H1 (cell line): ENCODE results near the gene VOPP1. TPM values are rescaled to one million over a fixed set of nuclear protein-coding genes. Genes with fewer than 3 reads are reported as not detected.
A peak's percentile ranks its signal among the peaks of the same experiment; 100 is the strongest.

Experiments used
- CTCF ChIA-PET: fragments of 300-600 bp; sonication (Branson Sonifier 250); formaldehyde crosslinking; loops from one replicate; lab custom pipeline; 2021; ENCODE audit not compliant: partially characterized antibody; lab: Charles Lee
- POLR2A ChIA-PET: fragments of 300-600 bp; sonication (Branson Sonifier 250); formaldehyde crosslinking; loops from one replicate; lab custom pipeline; 2021; ENCODE audit warnings: inconsistent platforms; ENCODE audit not compliant: partially characterized antibody; lab: Charles Lee
- DNase-seq, 2 experiments: peaks; one replicate each; pipeline versions ENCODE4 v3.0.0 to v3.0.0-alpha.2; 2010 to 2022; ENCODE audit warnings: low spot score in 2 of 2, low read depth in 1 of 2, mixed read lengths in 1 of 2
- FAIRE-seq: peaks from 2 replicates; lab custom pipeline; 2011; peaks lifted over from hg19 to GRCh38; lab: Jason Lieb, UNC
- H2AFZ ChIP-seq: 2 replicates; pipeline ENCODE4 v1.8.1; 2012; ENCODE audit warnings: low read length, inconsistent platforms
- H2AK5ac ChIP-seq: 2 replicates; pipeline ENCODE4 v1.6.1; 2013; ENCODE audit warnings: low read depth, low read length
- H2BK120ac ChIP-seq: replicated peaks from 2 replicates; pipeline ENCODE3; 2013; ENCODE audit warnings: low read depth, low read length, inconsistent platforms
- H2BK12ac ChIP-seq: 2 replicates; pipeline ENCODE4 v1.6.1; 2013; ENCODE audit warnings: low read depth, low read length
- H2BK15ac ChIP-seq: 2 replicates; pipeline ENCODE4 v1.6.1; 2013; ENCODE audit warnings: low read length
- H2BK20ac ChIP-seq: 2 replicates; pipeline ENCODE4 v1.6.1; 2013; ENCODE audit warnings: low read length
- H2BK5ac ChIP-seq: 2 replicates; pipeline ENCODE4 v1.6.1; 2013; ENCODE audit warnings: low read depth, low read length
- H3K14ac ChIP-seq: 2 replicates; pipeline ENCODE4 v1.6.1; 2013; ENCODE audit warnings: inconsistent platforms; ENCODE audit not compliant: insufficient read length
- H3K18ac ChIP-seq: 2 replicates; pipeline ENCODE4 v1.6.1; 2013; ENCODE audit warnings: low read length; ENCODE audit errors: extremely low read depth
- H3K23ac ChIP-seq: 2 replicates; pipeline ENCODE4 v1.6.1; 2013; ENCODE audit warnings: inconsistent platforms; ENCODE audit not compliant: insufficient read length
- H3K23me2 ChIP-seq: 2 replicates; pipeline ENCODE4 v1.6.1; 2013; ENCODE audit warnings: low read depth, low read length
- H3K27ac ChIP-seq: 2 replicates; pipeline ENCODE4 v1.6.1; 2011; ENCODE audit warnings: low read depth, low read length, inconsistent platforms
- H3K27me3 ChIP-seq, 4 experiments: replicated peaks in 1 of 4; 1 replicate in 1 of 4; 2 replicates in 3 of 4; pipeline versions ENCODE4 v1.6.1 to v1.8.1; 2011 to 2013; ENCODE audit warnings: low read length in 3 of 4, mild to moderate bottlenecking in 3 of 4, inconsistent platforms in 2 of 4, mixed read lengths in 2 of 4, moderate library complexity in 1 of 4; ENCODE audit not compliant: control insufficient read depth in 3 of 4, insufficient read depth in 3 of 4; ENCODE audit errors: extremely low read depth in 1 of 4
- H3K36me3 ChIP-seq, 4 experiments: 2 replicates each; pipeline versions ENCODE4 v1.6.1 to v1.8.1; 2011 to 2013; ENCODE audit warnings: mild to moderate bottlenecking in 4 of 4, low read length in 3 of 4, moderate library complexity in 2 of 4, control low read depth in 1 of 4, inconsistent platforms in 1 of 4; ENCODE audit not compliant: insufficient read depth in 4 of 4, control insufficient read depth in 2 of 4
- H3K4ac ChIP-seq: replicated peaks from 2 replicates; pipeline ENCODE3; 2013; ENCODE audit warnings: low read length, low read depth, mixed read lengths, inconsistent platforms; ENCODE audit not compliant: insufficient read length
- H3K4me1 ChIP-seq, 4 experiments: replicated peaks in 1 of 4; 1 replicate in 1 of 4; 2 replicates in 3 of 4; pipeline versions ENCODE4 v1.6.1 to v1.8.1; 2011 to 2013; ENCODE audit warnings: low read length in 3 of 4, inconsistent platforms in 2 of 4, mixed read lengths in 1 of 4; ENCODE audit not compliant: insufficient read depth in 4 of 4, control insufficient read depth in 3 of 4
- H3K4me2 ChIP-seq, 2 experiments: 2 replicates each; pipeline versions ENCODE4 v1.6.1 to v1.8.1; 2011 to 2013; ENCODE audit warnings: low read depth in 2 of 2, low read length in 2 of 2, control low read depth in 1 of 2, inconsistent platforms in 1 of 2, mild to moderate bottlenecking in 1 of 2; ENCODE audit not compliant: insufficient read depth in 1 of 2
- H3K4me3 ChIP-seq, 4 experiments: fragments of 200-600, 300-600 bp in 1 of 4; sonication (generic), shearing (Covaris generic), sonication (Bioruptor Twin) in 1 of 4; 2 replicates each; pipeline versions ENCODE4 v1.5.1 to v1.8.1; 2011 to 2016; ENCODE audit warnings: low read length in 4 of 4, low read depth in 3 of 4, control low read depth in 2 of 4, inconsistent platforms in 2 of 4, mild to moderate bottlenecking in 2 of 4, mixed read lengths in 1 of 4, moderate library complexity in 1 of 4; ENCODE audit not compliant: insufficient read depth in 2 of 4; ENCODE audit errors: extremely low read depth in 1 of 4
- H3K56ac ChIP-seq: replicated peaks from 2 replicates; pipeline ENCODE3; 2013; ENCODE audit warnings: low read depth, mild to moderate bottlenecking, mixed read lengths, low read length, inconsistent platforms; ENCODE audit not compliant: insufficient read length
- H3K79me1 ChIP-seq: 2 replicates; pipeline ENCODE4 v1.6.1; 2013; ENCODE audit warnings: low read depth, low read length, control low read depth
- H3K79me2 ChIP-seq, 2 experiments: 2 replicates each; pipeline versions ENCODE4 v1.6.1 to v1.8.1; 2012 to 2013; ENCODE audit warnings: low read length in 2 of 2, mild to moderate bottlenecking in 2 of 2, inconsistent platforms in 1 of 2; ENCODE audit not compliant: insufficient read depth in 2 of 2, control insufficient read depth in 1 of 2
- H3K9ac ChIP-seq, 4 experiments: replicated peaks in 1 of 4; 1 replicate in 1 of 4; 2 replicates in 3 of 4; pipeline versions ENCODE4 v1.6.1 to v1.8.1; 2011 to 2013; ENCODE audit warnings: low read depth in 3 of 4, low read length in 3 of 4, control low read depth in 2 of 4, mild to moderate bottlenecking in 2 of 4, moderate library complexity in 2 of 4, inconsistent platforms in 1 of 4; ENCODE audit errors: extremely low read depth in 1 of 4
- H3K9me3 ChIP-seq, 2 experiments: 2 replicates each; pipeline versions ENCODE4 v1.6.1 to v1.8.1; 2012 to 2013; ENCODE audit warnings: mild to moderate bottlenecking in 2 of 2, moderate library complexity in 2 of 2, control low read depth in 1 of 2, inconsistent platforms in 1 of 2, low read depth in 1 of 2, low read length in 1 of 2, mixed read lengths in 1 of 2; ENCODE audit not compliant: insufficient read depth in 2 of 2
- H4K20me1 ChIP-seq, 2 experiments: replicated peaks in 1 of 2; 2 replicates each; pipeline versions ENCODE3 to v1.8.1; 2011 to 2013; ENCODE audit warnings: inconsistent platforms in 2 of 2, low read length in 2 of 2, mild to moderate bottlenecking in 1 of 2; ENCODE audit not compliant: insufficient read depth in 2 of 2, control insufficient read depth in 1 of 2
- H4K5ac ChIP-seq: 2 replicates; pipeline ENCODE4 v1.6.1; 2013; ENCODE audit warnings: low read length, low read depth, mixed read lengths, inconsistent platforms; ENCODE audit not compliant: insufficient read length
- H4K8ac ChIP-seq: 2 replicates; pipeline ENCODE4 v1.8.0; 2013; ENCODE audit warnings: mild to moderate bottlenecking, moderate library complexity, low read length, inconsistent platforms; ENCODE audit not compliant: insufficient read depth; ENCODE audit errors: extremely low read depth
- H4K91ac ChIP-seq: replicated peaks from 2 replicates; pipeline ENCODE3; 2013; ENCODE audit warnings: low read length, mixed read lengths, inconsistent platforms; ENCODE audit not compliant: insufficient read length
- BACH1 ChIP-seq: IDR thresholded peaks from 2 replicates; pipeline ENCODE4 v1.6.1; 2012; ENCODE audit warnings: low read length, improper control_type of control experiment
- BRCA1 ChIP-seq: IDR thresholded peaks from 2 replicates; pipeline ENCODE4 v1.6.1; 2012; ENCODE audit warnings: low read depth, low read length, improper control_type of control experiment
- MAFK ChIP-seq: IDR thresholded peaks from 2 replicates; pipeline ENCODE4 v1.6.1; 2012; ENCODE audit warnings: low read depth, mild to moderate bottlenecking, improper control_type of control experiment, low read length
- SIRT6 ChIP-seq: IDR thresholded peaks from one replicate; pipeline ENCODE4 v1.7.1; 2012; ENCODE audit warnings: low read length, inconsistent platforms
- TAF1 ChIP-seq: IDR thresholded peaks from 2 replicates; pipeline ENCODE4 v1.6.1; 2011; ENCODE audit warnings: mild to moderate bottlenecking, low read depth, low read length
- WGBS, 2 experiments: shearing (Covaris generic) in 1 of 2; methylation state at CpG; one replicate each; pipeline versions ENCODE4 v1.1.6 to v1.1.7; 2013 to 2015; ENCODE audit warnings: low lambda C conversion rate in 2 of 2, mixed read lengths in 2 of 2, inconsistent platforms in 1 of 2, low coverage in 1 of 2, missing lambda C conversion rate in 1 of 2; ENCODE audit not compliant: insufficient replicate concordance in 2 of 2, insufficient coverage in 1 of 2, insufficient read length in 1 of 2; ENCODE audit errors: extremely low coverage in 1 of 2, missing lambda C conversion rate in 1 of 2; 5-methylcytosine and 5-hydroxymethylcytosine counted together
- polyA plus RNA-seq, 7 experiments: library from polyadenylated mRNA; depleted of rRNA in 3 of 7; stranded (reverse) in 5 of 7; unstranded in 2 of 7; fragments of >200 nt in 5 of 7; fragments of 200-250 nt in 2 of 7; gene quantifications; 1 replicate in 5 of 7; 2 replicates in 1 of 7; 4 replicates in 1 of 7; pipeline versions ENCODE4 v1.2.1 to v1.2.3, GENCODE V29; 2011 to 2013; ENCODE audit warnings: missing spikeins in 2 of 7, mixed read lengths in 2 of 7
- total RNA-seq: library from RNA; stranded (reverse); fragmentation: NEBNext Ultra II Directional; extraction: Animal tissue kit (Norgen Biotek cat#: 25700); gene quantifications from 2 replicates; pipeline ENCODE4 v1.2.1, GENCODE V29; 2021

Gene VOPP1
- total and polyA plus RNA-seq, 2 of the 8 experiments (the other 6 are each of a cell fraction or from before 2014, with no cell fraction given) = 44.7 to 83.0 TPM

DNA sequence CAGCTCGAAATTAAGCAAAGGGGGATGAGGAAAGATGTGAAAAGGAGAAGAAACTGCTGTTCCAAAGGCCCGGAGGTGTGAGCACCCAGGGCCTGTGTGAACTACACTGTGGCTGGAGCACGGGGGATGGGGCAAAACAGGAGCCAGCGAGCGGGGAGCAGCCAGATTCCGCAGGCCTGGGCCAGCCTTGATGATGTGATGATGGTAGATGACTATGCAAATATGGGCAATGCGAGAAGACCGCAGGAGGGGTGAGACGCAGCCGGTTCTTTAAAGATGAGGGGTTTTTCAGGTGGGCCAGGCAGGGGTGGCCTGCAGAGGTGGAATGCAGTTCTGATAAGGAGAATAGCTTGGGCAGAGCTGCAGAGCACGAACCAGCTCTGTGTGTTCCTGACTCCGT, 145.6 kb downstream of the VOPP1 start:
- peaks cover 0 to 2% (median under 1%) of the 10 kb centered on the region in 4 experiments; a peak in 1 of 7 replicates for H3K4me1 ChIP-seq
- H3K36me3 ChIP-seq = no peaks in the 10 kb centered on the region; a peak in 1 of 8 replicates
- no peak overlapping the region for H2BK20ac ChIP-seq
- DNase-seq (no peak), FAIRE-seq (no peak)
- no peak overlapping the region for H3K4ac ChIP-seq
- WGBS, 2 experiments = 68% methylated on average over 12 of the region's 12 CpGs; no CpG with 5 or more reads in 1 of the 2 experiments
- no peaks in the 10 kb centered on the region for H3K79me1 ChIP-seq
- H3K4me2 ChIP-seq = no peak overlapping the region; a peak in 1 of 4 replicates
- H4K20me1 ChIP-seq = no peaks in the 10 kb centered on the region
- no peaks in the 10 kb centered on the region; a peak in 1 of 4 replicates for H3K9me3 ChIP-seq
- H2BK12ac ChIP-seq = no peak overlapping the region
- ChIA-PET POLR2A (interaction anchor here (1.2 to 3.2 kb wide), 2 partner anchors 60 to 127 kb away, joined by 3 to 10 read pairs; no protein-coding TSS in a partner anchor), CTCF (interaction anchor here (0.5 to 1.6 kb wide), 5 partner anchors 11 to 146 kb away, joined by 3 to 5 read pairs (median 3); no protein-coding TSS in a partner anchor)
- no peak overlapping the region for H2AFZ ChIP-seq
- H3K14ac ChIP-seq = no peak overlapping the region
- no peak overlapping the region for H3K27ac ChIP-seq
- H2BK5ac ChIP-seq = peak overlapping the region; percentile 1; the same call in 1 of the 2 replicates
- peak overlapping the region; percentile 78; the same call in 1 of the 2 replicates for H2AK5ac ChIP-seq
- H3K27me3 ChIP-seq = no peaks in the 10 kb centered on the region
- no peak overlapping the region for H3K56ac ChIP-seq
- no peak overlapping the region for H3K23ac ChIP-seq
- no peak overlapping the region for H4K8ac ChIP-seq
- H3K18ac ChIP-seq = peak overlapping the region; percentile 63; the same call in 1 of the 2 replicates
- no peak overlapping the region for H4K91ac ChIP-seq
- no peak overlapping the region for H2BK120ac ChIP-seq
- H3K4me3 ChIP-seq = no peak overlapping the region
- H3K9ac ChIP-seq = no peak overlapping the region
- H3K79me2 ChIP-seq = no peaks in the 10 kb centered on the region
- no peak overlapping the region for H2BK15ac ChIP-seq
- no peak overlapping the region for H4K5ac ChIP-seq
- TF ChIP-seq TAF1 (0 out of 2 replicates have a peak, but pooled peaks have one; percentile 25), SIRT6 (no peak), MAFK (peak; percentile 30; the same call in 1 of the 2 replicates), BACH1 (peak; percentile 72; the same call in 1 of the 2 replicates), BRCA1 (no peak)
- H3K23me2 ChIP-seq = no peaks in the 10 kb centered on the region
